Measurements from ENCODE around the gene SLC16A2.
A peak's percentile ranks its signal among the peaks of the same experiment; 100 is the strongest.
"Not testable (repeated sequence)": the region's sequence is repeated elsewhere in the genome, so short reads cannot be mapped to it uniquely, and the experiment has no call there.

The SLC16A2 gene

DNA sequence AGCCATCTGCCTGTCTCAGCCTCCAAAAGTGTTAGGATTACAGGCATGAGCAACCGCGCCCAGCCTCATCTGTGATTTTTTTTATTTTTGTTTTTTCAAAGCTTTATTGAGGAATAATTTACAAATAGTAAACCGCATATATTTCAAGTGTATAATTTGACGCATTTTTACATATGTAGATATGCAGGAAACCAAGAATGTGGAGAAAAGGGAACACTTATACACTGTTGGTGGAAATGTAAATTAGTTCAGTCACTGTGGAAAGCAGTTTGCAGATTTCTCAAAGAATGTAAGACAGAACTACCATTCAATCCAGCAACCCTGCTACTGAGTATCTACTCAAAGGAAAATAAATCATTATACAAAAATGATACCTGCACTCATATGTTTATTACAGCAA, 85.9 kb downstream of the SLC16A2 start:
- DNase-seq (ENCODE audit: low read depth), result no peak

DNA sequence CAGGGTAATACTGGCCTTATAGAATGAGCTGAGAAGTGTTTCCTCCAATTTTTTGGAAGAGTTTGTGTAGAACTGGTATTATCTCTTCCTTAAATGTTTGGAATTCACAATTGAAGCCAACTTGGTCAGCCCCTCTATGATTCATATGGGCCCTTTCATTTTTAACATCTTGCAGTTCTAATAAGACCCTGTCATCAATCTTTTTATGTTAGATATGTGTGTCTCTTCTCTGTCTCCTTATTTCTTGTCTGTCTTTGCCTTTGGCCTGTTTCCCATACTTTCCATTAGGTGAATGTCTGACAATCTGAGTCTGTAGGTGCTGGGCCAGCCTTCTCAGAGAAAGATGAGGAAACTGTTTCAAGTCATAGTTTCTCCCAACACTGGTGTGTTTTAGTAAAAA, 88.7 kb downstream of the SLC16A2 start:
- no peak for DNase-seq (ENCODE audit: low read depth)

- no peak for DNase-seq (ENCODE audit: low read depth)
These were observed 89.1 kb downstream of the SLC16A2 start for GRCh38 chrX:74510401-74510800.

DNA sequence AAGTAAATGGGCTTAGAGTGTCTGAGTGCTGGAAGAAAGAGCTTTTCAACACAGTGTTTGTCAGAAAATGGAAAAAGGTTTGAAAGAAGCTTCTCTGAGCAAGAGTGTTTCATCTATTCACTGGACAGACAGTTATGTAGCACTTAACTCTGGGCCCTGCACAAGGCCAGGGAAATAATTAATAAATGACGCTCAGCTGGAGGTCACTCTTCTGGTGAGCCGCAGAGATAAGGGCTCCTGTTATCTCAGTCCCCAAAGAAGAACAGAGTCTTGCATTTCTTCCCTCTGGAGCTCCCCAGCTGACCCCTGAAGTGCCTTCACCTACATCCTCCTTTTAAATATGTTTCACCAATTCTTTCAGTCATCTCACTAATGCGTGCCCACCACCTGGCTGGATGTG, 90.4 kb downstream of the SLC16A2 start:
- no peak for DNase-seq (ENCODE audit: low read depth)

- DNase-seq (ENCODE audit: low read depth), result no peak
These were observed 93.1 kb downstream of the SLC16A2 start for GRCh38 chrX:74514384-74514783.

- no peak for DNase-seq (ENCODE audit: low read depth)
These were observed 94.1 kb downstream of the SLC16A2 start for GRCh38 chrX:74515356-74515755.

GRCh38 chrX:74516013-74516412, 94.7 kb downstream of the SLC16A2 start:
- not testable (repeated sequence) for DNase-seq (ENCODE audit: low read depth)

GRCh38 chrX:74519870-74520269, 98.6 kb downstream of the SLC16A2 start:
- no peak for DNase-seq (ENCODE audit: low read depth)

DNA sequence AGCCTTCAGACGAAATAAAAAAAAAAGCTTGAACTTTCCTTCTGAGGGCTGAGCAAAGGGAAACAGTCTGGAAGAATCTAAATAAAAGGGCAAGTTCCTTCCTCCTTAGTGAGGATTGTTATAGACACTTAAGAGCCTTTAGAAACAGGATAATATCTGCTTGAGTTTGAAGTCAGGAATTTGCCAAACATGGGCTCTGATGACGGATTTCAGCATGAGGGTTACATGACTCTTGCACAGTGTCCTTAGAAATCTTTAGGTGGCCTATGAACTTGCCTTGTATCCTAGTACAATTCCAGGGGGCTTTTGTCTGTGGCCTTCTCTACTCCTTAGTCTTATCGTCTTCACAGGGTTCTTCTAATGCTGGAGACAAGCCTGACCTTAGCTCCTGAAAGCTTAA, 99.0 kb downstream of the SLC16A2 start:
- no peak for DNase-seq (ENCODE audit: low read depth)

GRCh38 chrX:74520896-74521295, 99.6 kb downstream of the SLC16A2 start:
- no peak for DNase-seq (ENCODE audit: low read depth)

DNA sequence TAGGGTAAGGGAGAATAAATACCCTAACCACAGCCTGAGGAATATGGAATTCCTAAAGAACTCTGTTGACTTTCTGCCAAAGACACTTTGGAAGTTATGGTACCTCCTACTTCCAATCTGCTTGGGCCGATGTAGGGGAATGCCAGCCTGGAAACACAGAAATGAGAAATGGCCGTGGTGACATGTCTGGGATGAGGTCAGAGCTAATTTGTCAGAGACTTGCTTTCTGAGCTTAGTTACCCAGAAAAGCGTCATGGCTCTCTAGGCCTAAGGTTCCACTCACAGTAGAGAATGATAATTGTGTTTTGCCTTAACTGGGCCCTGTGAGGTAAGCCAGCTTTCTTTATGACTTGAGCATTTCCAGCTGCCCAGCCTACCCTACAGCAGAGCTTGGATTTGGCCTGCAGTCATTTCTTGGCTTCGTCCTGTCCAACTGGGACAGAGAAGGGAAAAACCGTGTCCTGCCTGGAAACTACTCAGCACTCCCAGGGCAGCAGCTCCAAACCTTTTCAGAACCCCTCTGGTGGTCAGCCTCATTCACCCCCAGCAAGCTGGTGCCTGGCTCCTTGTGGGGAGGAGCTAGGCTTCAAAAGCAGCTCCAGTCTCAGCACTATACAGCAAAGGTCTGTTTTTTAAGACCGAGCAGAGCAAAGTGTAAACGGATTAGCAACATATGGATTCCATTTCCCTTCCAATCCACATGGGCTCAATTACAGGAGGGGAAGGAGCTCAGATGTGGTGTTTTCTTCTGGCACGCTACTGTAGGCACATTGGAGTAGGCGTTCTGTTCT, 100.9 kb downstream of the SLC16A2 start:
- no peak for DNase-seq (ENCODE audit: low read depth)

- no peak for DNase-seq (ENCODE audit: low read depth)
These were observed 101.9 kb downstream of the SLC16A2 start for GRCh38 chrX:74523224-74523623.

DNA sequence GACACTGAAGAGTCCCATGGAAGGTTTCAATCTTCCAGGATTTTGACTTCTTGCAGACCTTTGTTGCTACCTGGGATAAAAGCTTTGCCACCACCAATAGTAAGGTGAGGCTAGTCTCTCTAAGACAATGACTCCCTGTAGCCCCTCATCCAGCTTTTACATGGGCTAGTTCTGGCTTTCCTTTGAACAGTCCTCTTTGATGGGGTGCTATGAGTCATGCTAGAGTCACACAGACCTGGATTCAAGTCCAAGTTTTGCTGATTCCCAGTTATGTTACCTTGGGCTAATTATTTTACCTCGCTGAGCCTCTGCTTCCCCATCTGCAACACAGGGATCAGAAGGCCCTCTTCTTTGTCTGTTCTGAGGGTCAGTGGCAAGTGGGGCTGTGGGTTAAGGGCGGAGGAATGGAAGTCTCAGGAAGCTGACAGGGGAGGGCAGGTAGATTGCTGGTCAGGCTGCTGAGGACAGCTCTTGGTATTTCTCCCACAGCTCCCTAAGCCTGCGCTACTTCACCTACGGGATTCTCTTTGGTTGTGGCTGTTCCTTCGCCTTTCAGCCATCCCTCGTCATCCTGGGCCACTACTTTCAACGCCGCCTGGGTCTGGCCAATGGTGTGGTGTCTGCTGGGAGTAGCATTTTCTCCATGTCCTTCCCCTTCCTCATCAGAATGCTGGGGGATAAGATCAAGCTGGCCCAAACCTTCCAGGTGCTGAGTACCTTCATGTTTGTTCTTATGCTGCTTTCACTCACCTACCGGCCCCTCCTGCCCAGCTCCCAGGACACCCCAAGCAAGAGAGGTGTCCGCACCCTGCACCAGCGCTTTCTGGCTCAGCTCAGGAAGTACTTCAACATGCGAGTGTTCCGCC, 102.8 kb downstream of the SLC16A2 start:
- no peak for DNase-seq (ENCODE audit: low read depth)

DNA sequence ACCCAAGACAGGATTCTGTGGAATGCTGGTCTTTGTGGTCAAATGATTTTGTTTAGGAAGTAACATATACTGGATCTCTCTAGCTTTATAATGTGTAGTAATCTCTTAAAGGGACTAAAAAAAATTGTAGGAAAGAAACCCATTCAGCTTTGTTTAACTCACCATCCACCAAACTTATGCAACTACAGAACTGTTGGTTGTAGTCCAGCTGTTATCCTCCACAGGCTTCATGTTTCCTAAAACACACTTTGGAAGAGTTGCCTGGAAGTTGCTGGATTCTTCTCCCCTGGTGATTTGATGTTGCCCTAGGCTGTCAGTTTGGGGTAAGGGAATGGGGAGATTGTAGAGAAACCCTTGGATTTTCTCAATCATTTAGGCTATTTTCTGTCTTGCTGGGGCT, 103.8 kb downstream of the SLC16A2 start:
- DNase-seq (ENCODE audit: low read depth), result no peak

GRCh38 chrX:74526764-74527163, 105.5 kb downstream of the SLC16A2 start:
- no peak for DNase-seq (ENCODE audit: low read depth)

- DNase-seq (ENCODE audit: low read depth), result no peak
These were observed 106.1 kb downstream of the SLC16A2 start for GRCh38 chrX:74527350-74527749.

DNA sequence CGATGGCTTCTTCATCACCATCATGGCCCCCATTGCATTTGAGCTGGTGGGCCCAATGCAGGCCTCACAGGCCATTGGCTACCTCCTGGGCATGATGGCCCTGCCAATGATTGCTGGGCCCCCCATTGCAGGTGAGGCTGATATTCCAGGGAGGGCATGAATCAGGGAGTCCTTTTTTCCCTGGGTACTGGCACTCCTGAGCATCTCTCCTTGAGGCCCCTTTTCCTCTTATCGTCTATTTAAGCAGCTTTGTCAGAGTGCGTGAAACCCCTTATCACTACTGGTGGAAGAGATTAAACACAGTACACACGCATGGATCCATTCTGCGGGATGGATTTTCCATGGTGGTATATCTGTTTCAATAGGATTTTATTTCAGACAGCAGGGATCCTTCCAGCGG, 108.0 kb downstream of the SLC16A2 start:
- DNase-seq (ENCODE audit: low read depth), result no peak

- DNase-seq (ENCODE audit: low read depth), result no peak
These were observed 109.8 kb downstream of the SLC16A2 start for GRCh38 chrX:74531081-74531480.

DNA sequence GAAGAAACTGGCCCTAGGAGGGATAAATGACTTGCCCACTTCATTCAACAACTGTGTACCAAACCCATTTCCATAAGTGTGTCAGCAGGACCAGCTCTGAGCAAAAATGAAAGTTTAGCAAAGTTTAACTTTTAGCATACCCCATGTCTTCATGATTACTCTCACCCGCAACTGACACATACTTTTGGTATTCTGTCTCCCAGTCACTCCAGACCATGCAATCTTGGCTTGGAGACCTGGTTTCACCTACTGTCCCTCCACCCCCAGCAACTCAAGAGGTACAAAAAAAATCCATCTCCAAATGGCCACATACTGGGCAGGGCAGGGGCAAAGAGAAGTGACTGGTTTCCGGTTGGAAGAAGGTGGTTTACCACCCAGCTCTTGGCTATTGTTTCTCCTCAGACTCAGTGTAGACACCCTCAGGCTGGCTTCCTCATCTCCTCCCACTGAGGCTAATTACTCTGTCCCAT, 113.3 kb downstream of the SLC16A2 start:
- no peak for DNase-seq (ENCODE audit: low read depth)

DNA sequence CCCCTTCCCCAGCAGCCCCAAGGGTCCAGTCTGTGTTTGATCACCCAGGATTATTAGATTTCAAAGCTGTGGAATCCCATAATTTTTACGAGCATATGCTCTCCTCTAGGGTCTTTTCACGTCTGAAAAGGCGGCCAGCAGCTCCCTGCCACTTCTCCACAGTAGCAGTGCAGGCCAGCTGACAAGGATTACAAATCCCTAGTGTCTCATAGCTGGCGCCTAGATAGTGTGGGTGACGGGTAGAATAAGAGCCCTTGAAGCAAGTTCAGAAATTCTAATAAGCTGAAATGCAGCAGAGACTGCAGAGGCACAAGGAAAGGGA, 113.8 kb downstream of the SLC16A2 start:
- DNase-seq (ENCODE audit: low read depth), result no peak

GRCh38 chrX:74535408-74536151, 114.3 kb downstream of the SLC16A2 start:
- DNase-seq (ENCODE audit: low read depth), result peak; percentile 11

GRCh38 chrX:74536152-74536831, 115.0 kb downstream of the SLC16A2 start:
- no peak for DNase-seq (ENCODE audit: low read depth)
